Activated CD4-positive, alpha-beta T cell treated with anti-CD3 and anti-CD28 coated beads for 36 hours (primary cell): Measurements from ENCODE around the gene WDFY2. TPM values are rescaled to one million over a fixed set of nuclear protein-coding genes. Genes with fewer than 3 reads are reported as not detected.

Experiments used
- ATAC-seq: fragments of 200-7000 bp; cut with Tn5 transposase; one replicate; pipeline ENCODE4 v1.10.0; 2021; ENCODE audit warnings: mild to moderate bottlenecking, moderate library complexity
- CTCF ChIA-PET: fragments of 350-600 bp; sonication (Branson Sonifier 250); formaldehyde crosslinking; loops from one replicate; lab custom pipeline; 2021; ENCODE audit warnings: antibody characterized with exemption; lab: Charles Lee
- POLR2A ChIA-PET: fragments of 350-600 bp; sonication (Branson Sonifier 250); formaldehyde crosslinking; loops from one replicate; lab custom pipeline; 2021; ENCODE audit warnings: antibody characterized with exemption, inconsistent platforms; lab: Charles Lee
- DNase-seq: peaks from one replicate; pipeline ENCODE4 v3.0.0-alpha.2; 2020
- H3K27ac Mint-ChIP-seq: one replicate; pipeline ENCODE4 v1.8.0; 2021; ENCODE audit warnings: mixed read lengths
- H3K27me3 Mint-ChIP-seq: one replicate; pipeline ENCODE4 v1.8.0; 2021; ENCODE audit warnings: mixed read lengths
- H3K36me3 Mint-ChIP-seq: one replicate; pipeline ENCODE4 v1.8.0; 2021; ENCODE audit warnings: low read depth, mixed read lengths
- H3K4me1 Mint-ChIP-seq: one replicate; pipeline ENCODE4 v1.8.0; 2021; ENCODE audit warnings: mixed read lengths
- H3K4me3 Mint-ChIP-seq: one replicate; pipeline ENCODE4 v1.8.0; 2021; ENCODE audit warnings: mild to moderate bottlenecking, moderate library complexity, mixed read lengths
- H3K9me3 Mint-ChIP-seq: one replicate; pipeline ENCODE4 v1.8.0; 2021; ENCODE audit warnings: low read depth, mixed read lengths
- intact Hi-C, 2 experiments: fragments of 100-400 bp; cut with DNase I in 1 of 2; cut with micrococcal nuclease in 1 of 2; formaldehyde crosslinking; loops; one replicate each; pipeline versions ENCODE4 v1.14.2 to v1.15.1; 2022 to 2024; cut with DNase I, micrococcal nuclease
- microRNA-seq: library from miRNA; unstranded; fragments of <30 nt; microRNA quantifications from one replicate; pipeline ENCODE4 v1.2.0, GENCODE V29; 2021; ENCODE audit warnings: borderline replicate concordance
- total RNA-seq, 2 experiments: library from RNA; stranded (reverse); gene quantifications; one replicate each; pipeline ENCODE4 v1.2.3, GENCODE V29; 2021

Gene WDFY2
- total RNA-seq, 2 experiments from 2014 or later, result 7.4 to 9.5 TPM

- ATAC-seq (no peak), DNase-seq (no peak)
- Mint-ChIP-seq H3K27me3 (no peaks in the 10 kb centered on the region), H3K36me3 (peaks cover 11% of the 10 kb centered on the region), H3K27ac (peak overlapping the region; percentile 45), H3K9me3 (peaks cover 2% of the 10 kb centered on the region), H3K4me3 (no peak overlapping the region), H3K4me1 (peaks cover 55% of the 10 kb centered on the region)
- ChIA-PET CTCF (interaction anchor here (1.4 to 12.1 kb wide), 2 partner anchors 13 to 21 kb away, joined by 5 to 154 read pairs; no protein-coding TSS in a partner anchor), POLR2A (no interaction called here)
- intact Hi-C loops, result loop anchor here in 1 of 2 experiments (10.0 kb wide), 1 partner anchor 384 kb away; no protein-coding TSS in a partner anchor
These were observed 226.8 kb downstream of the WDFY2 start for GRCh38 chr13:51811046-51811445.

- Mint-ChIP-seq H3K27ac (peak overlapping the region; percentile 84), H3K27me3 (no peaks in the 10 kb centered on the region), H3K36me3 (peaks cover 11% of the 10 kb centered on the region), H3K9me3 (peaks cover 2% of the 10 kb centered on the region), H3K4me1 (peaks cover 58% of the 10 kb centered on the region), H3K4me3 (no peak overlapping the region)
- intact Hi-C loops, result loop anchor here in 1 of 2 experiments (10.0 kb wide), 1 partner anchor 383 kb away; no protein-coding TSS in a partner anchor
- POLR2A ChIA-PET, result interaction anchor here (1.0 kb wide), 1 partner anchor 10 kb away, joined by 3 read pairs; no protein-coding TSS in a partner anchor
- DNase-seq (peak; percentile 39), ATAC-seq (peak; percentile 18)
- CTCF ChIA-PET, result interaction anchor here (0.5 to 12.1 kb wide), 4 partner anchors 12 to 20 kb away, joined by 3 to 154 read pairs (median 30); no protein-coding TSS in a partner anchor
These were observed 227.7 kb downstream of the WDFY2 start for GRCh38 chr13:51811920-51812451.

- H3K36me3 Mint-ChIP-seq, result peaks cover 6% of the 10 kb centered on the region
- intact Hi-C loops, result loop anchor here in 1 of 2 experiments (10.0 kb wide), 1 partner anchor 381 kb away; no protein-coding TSS in a partner anchor
- CTCF ChIA-PET, result interaction anchor here (0.6 to 12.1 kb wide), 20 partner anchors 8 to 617 kb away, joined by 3 to 154 read pairs (median 5); partner anchors contain the start of gene ALG11
- no peaks in the 10 kb centered on the region for H3K27me3 Mint-ChIP-seq
- no peak for ATAC-seq
- peaks cover 73% of the 10 kb centered on the region for H3K4me1 Mint-ChIP-seq
- peak overlapping the region; percentile 83 for H3K27ac Mint-ChIP-seq
- no peak for DNase-seq
- H3K4me3 Mint-ChIP-seq, result no peak overlapping the region
- POLR2A ChIA-PET, result interaction anchor here (1.0 kb wide), 1 partner anchor 361 kb away, joined by 3 read pairs; no protein-coding TSS in a partner anchor
- H3K9me3 Mint-ChIP-seq, result no peaks in the 10 kb centered on the region
These were observed 229.8 kb downstream of the WDFY2 start for GRCh38 chr13:51814071-51814470.

- Mint-ChIP-seq H3K4me3 (peak overlapping the region; percentile 56), H3K4me1 (peaks cover 81% of the 10 kb centered on the region), H3K27me3 (no peaks in the 10 kb centered on the region), H3K27ac (peak overlapping the region; percentile 83), H3K9me3 (no peaks in the 10 kb centered on the region), H3K36me3 (no peaks in the 10 kb centered on the region)
- ChIA-PET POLR2A (interaction anchor here (0.6 to 1.2 kb wide), 2 partner anchors 11 to 13 kb away, joined by 5 to 6 read pairs; no protein-coding TSS in a partner anchor), CTCF (interaction anchor here (0.6 to 12.1 kb wide), 43 partner anchors 9 to 636 kb away, joined by 3 to 154 read pairs (median 4); partner anchors contain the start of gene ALG11)
- intact Hi-C loops, result loop anchor here (1.0 to 10.0 kb wide), 6 partner anchors 11 to 380 kb away; partner anchors contain the start of gene DHRS12 (in 1 of the 2)
- peak; percentile 83 for DNase-seq
- peak; percentile 70 for ATAC-seq
These were observed 230.8 kb downstream of the WDFY2 start for GRCh38 chr13:51814825-51815650.

- H3K27ac Mint-ChIP-seq, result peak overlapping the region; percentile 83
- intact Hi-C loops, result loop anchor here (1.0 to 10.0 kb wide), 6 partner anchors 12 to 379 kb away; partner anchors contain the start of gene DHRS12 (in 1 of the 2)
- ChIA-PET CTCF (interaction anchor here (0.7 to 12.1 kb wide), 34 partner anchors 8 to 636 kb away, joined by 3 to 154 read pairs (median 4); no protein-coding TSS in a partner anchor), POLR2A (interaction anchor here (0.6 to 1.2 kb wide), 2 partner anchors 10 to 14 kb away, joined by 5 to 6 read pairs; no protein-coding TSS in a partner anchor)
- H3K36me3 Mint-ChIP-seq, result no peaks in the 10 kb centered on the region
- H3K4me3 Mint-ChIP-seq, result peak overlapping the region; percentile 56
- peak; percentile 30 for DNase-seq
- H3K9me3 Mint-ChIP-seq, result no peaks in the 10 kb centered on the region
- peaks cover 89% of the 10 kb centered on the region for H3K4me1 Mint-ChIP-seq
- ATAC-seq, result no peak
- no peaks in the 10 kb centered on the region for H3K27me3 Mint-ChIP-seq
These were observed 231.6 kb downstream of the WDFY2 start for GRCh38 chr13:51815848-51816247.

GRCh38 chr13:51816604-51817249, 232.5 kb downstream of the WDFY2 start:
- CTCF ChIA-PET, result interaction anchor here (1.4 to 12.1 kb wide), 11 partner anchors 7 to 378 kb away, joined by 7 to 154 read pairs (median 15); no protein-coding TSS in a partner anchor
- H3K9me3 Mint-ChIP-seq, result no peaks in the 10 kb centered on the region
- H3K4me1 Mint-ChIP-seq, result peaks cover 93% of the 10 kb centered on the region
- POLR2A ChIA-PET, result no interaction called here
- no peaks in the 10 kb centered on the region for H3K27me3 Mint-ChIP-seq
- no peak for ATAC-seq
- no peak overlapping the region for H3K4me3 Mint-ChIP-seq
- intact Hi-C loops, result loop anchor here (5.0 to 10.0 kb wide), 2 partner anchors 91 to 378 kb away; no protein-coding TSS in a partner anchor
- DNase-seq, result no peak
- peak overlapping the region; percentile 61 for H3K27ac Mint-ChIP-seq
- no peaks in the 10 kb centered on the region for H3K36me3 Mint-ChIP-seq

Small RNA genes within 50 kb of the gene (microRNA-seq; reads per million reads assigned to microRNA genes)
- gene MIR4703, result not detected

Other genes with a start within 250 kb of the WDFY2 start
- not detected for gene SERPINE3, start 244.8 kb upstream of the WDFY2 start, total RNA-seq
- gene INTS6, start 131.4 kb upstream of the WDFY2 start, total RNA-seq, result 10 to 100 TPM; 47.9 to 50.3 TPM
- gene DHRS12, start 219.7 kb downstream of the WDFY2 start, total RNA-seq, result 1 to 10 TPM; 4.9 to 5.3 TPM